Measurements from ENCODE around the gene RAB4A.

RAB4A gene

GRCh38 chr1:229270547-229271447 is at the start of gene RAB4A (continued):
- TF ChIP-seq, protein P1, sequence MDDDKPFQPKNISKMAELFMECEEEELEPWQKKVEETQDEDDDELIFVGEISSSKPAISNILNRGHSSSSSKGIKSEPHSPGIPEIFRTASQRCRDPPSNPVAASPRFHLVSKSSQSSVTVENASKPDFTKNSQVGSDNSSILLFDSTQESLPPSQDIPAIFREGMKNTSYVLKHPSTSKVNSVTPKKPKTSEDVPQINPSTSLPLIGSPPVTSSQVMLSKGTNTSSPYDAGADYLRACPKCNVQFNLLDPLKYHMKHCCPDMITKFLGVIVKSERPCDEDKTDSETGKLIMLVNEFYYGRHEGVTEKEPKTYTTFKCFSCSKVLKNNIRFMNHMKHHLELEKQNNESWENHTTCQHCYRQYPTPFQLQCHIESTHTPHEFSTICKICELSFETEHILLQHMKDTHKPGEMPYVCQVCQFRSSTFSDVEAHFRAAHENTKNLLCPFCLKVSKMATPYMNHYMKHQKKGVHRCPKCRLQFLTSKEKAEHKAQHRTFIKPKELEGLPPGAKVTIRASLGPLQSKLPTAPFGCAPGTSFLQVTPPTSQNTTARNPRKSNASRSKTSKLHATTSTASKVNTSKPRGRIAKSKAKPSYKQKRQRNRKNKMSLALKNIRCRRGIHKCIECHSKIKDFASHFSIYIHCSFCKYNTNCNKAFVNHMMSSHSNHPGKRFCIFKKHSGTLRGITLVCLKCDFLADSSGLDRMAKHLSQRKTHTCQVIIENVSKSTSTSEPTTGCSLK (tag by site-specific recombination; IDR thresholded peaks at IDR 0.05), result peak; percentile 77; the same call in 1 of the 2 replicates
- TF ChIP-seq ZNF280D (tag by site-specific recombination; IDR thresholded peaks at IDR 0.05) (peak; percentile 77; the same call in 1 of the 2 replicates), ZNF433 (tag by site-specific recombination; IDR thresholded peaks at IDR 0.05; ENCODE audit: low read depth) (no peak), ZNF423 (tag by site-specific recombination; IDR thresholded peaks at IDR 0.05) (no peak; the same call in 1 of the 2 replicates), ZBTB1 (tag by site-specific recombination; IDR thresholded peaks at IDR 0.05) (no peak), GLIS2 (tag by site-specific recombination; IDR thresholded peaks at IDR 0.05) (peak; percentile 31; the same call in 1 of the 2 replicates), ZNF510 (tag by site-specific recombination; IDR thresholded peaks at IDR 0.05; ENCODE audit: insufficient replicate concordance) (no peak), REPIN1 (tag by site-specific recombination; IDR thresholded peaks at IDR 0.05; ENCODE audit: low read depth) (no peak), ZBTB6 (tag by site-specific recombination; IDR thresholded peaks at IDR 0.05) (no peak), GLI4 (tag by site-specific recombination; IDR thresholded peaks at IDR 0.05) (no peak), ZNF311 (tag by site-specific recombination; IDR thresholded peaks at IDR 0.05; ENCODE audit: borderline replicate concordance) (no peak), ZNF341 (tag by site-specific recombination; IDR thresholded peaks at IDR 0.05; ENCODE audit: low read depth) (peak; percentile 74), ZNF114 (tag by site-specific recombination; IDR thresholded peaks at IDR 0.05) (no peak), MEIS1 (CRISPR knock-in tag; IDR thresholded peaks at IDR 0.05; ENCODE audit: borderline replicate concordance) (no peak), ZEB2 (tag by site-specific recombination; IDR thresholded peaks at IDR 0.05) (no peak), ZNF416 (tag by site-specific recombination; IDR thresholded peaks at IDR 0.05) (0 out of 2 replicates have a peak, but pooled peaks have one; percentile 49), ZNF558 (tag by site-specific recombination; IDR thresholded peaks at IDR 0.05) (no peak), GLI2 (tag by site-specific recombination; IDR thresholded peaks at IDR 0.05; ENCODE audit: borderline replicate concordance, low read depth) (no peak), ZNF366 (tag by site-specific recombination; conservative IDR thresholded peaks at IDR 0.05) (no peak), ZNF660 (tag by site-specific recombination; IDR thresholded peaks at IDR 0.05) (peak; percentile 76), YY2 (tag by site-specific recombination; IDR thresholded peaks at IDR 0.05) (no peak), ZNF239 (tag by site-specific recombination; IDR thresholded peaks at IDR 0.05) (0 out of 2 replicates have a peak, but pooled peaks have one; percentile 37), ZNF394 (tag by site-specific recombination; IDR thresholded peaks at IDR 0.05; ENCODE audit: borderline replicate concordance) (no peak), ZNF248 (tag by site-specific recombination; IDR thresholded peaks at IDR 0.05) (no peak)
- TF ChIP-seq, protein P2, sequence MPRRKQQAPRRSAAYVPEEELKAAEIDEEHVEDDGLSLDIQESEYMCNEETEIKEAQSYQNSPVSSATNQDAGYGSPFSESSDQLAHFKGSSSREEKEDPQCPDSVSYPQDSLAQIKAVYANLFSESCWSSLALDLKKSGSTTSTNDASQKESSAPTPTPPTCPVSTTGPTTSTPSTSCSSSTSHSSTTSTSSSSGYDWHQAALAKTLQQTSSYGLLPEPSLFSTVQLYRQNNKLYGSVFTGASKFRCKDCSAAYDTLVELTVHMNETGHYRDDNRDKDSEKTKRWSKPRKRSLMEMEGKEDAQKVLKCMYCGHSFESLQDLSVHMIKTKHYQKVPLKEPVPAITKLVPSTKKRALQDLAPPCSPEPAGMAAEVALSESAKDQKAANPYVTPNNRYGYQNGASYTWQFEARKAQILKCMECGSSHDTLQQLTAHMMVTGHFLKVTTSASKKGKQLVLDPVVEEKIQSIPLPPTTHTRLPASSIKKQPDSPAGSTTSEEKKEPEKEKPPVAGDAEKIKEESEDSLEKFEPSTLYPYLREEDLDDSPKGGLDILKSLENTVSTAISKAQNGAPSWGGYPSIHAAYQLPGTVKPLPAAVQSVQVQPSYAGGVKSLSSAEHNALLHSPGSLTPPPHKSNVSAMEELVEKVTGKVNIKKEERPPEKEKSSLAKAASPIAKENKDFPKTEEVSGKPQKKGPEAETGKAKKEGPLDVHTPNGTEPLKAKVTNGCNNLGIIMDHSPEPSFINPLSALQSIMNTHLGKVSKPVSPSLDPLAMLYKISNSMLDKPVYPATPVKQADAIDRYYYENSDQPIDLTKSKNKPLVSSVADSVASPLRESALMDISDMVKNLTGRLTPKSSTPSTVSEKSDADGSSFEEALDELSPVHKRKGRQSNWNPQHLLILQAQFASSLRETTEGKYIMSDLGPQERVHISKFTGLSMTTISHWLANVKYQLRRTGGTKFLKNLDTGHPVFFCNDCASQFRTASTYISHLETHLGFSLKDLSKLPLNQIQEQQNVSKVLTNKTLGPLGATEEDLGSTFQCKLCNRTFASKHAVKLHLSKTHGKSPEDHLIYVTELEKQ (tag by site-specific recombination; IDR thresholded peaks at IDR 0.05; ENCODE audit: borderline replicate concordance), result peak; percentile 12; the same call in 1 of the 2 replicates
- TF ChIP-seq, protein P3, sequence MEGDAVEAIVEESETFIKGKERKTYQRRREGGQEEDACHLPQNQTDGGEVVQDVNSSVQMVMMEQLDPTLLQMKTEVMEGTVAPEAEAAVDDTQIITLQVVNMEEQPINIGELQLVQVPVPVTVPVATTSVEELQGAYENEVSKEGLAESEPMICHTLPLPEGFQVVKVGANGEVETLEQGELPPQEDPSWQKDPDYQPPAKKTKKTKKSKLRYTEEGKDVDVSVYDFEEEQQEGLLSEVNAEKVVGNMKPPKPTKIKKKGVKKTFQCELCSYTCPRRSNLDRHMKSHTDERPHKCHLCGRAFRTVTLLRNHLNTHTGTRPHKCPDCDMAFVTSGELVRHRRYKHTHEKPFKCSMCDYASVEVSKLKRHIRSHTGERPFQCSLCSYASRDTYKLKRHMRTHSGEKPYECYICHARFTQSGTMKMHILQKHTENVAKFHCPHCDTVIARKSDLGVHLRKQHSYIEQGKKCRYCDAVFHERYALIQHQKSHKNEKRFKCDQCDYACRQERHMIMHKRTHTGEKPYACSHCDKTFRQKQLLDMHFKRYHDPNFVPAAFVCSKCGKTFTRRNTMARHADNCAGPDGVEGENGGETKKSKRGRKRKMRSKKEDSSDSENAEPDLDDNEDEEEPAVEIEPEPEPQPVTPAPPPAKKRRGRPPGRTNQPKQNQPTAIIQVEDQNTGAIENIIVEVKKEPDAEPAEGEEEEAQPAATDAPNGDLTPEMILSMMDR (tag by site-specific recombination; IDR thresholded peaks at IDR 0.05), result no peak

Data from HEK293 (cell line).